ENCODE results near the gene FAM24B.

Gene FAM24B

GRCh38 chr10:122822973-122823690 lies 56.2 kb downstream of the FAM24B start:
- no peak for DNase-seq

DNA sequence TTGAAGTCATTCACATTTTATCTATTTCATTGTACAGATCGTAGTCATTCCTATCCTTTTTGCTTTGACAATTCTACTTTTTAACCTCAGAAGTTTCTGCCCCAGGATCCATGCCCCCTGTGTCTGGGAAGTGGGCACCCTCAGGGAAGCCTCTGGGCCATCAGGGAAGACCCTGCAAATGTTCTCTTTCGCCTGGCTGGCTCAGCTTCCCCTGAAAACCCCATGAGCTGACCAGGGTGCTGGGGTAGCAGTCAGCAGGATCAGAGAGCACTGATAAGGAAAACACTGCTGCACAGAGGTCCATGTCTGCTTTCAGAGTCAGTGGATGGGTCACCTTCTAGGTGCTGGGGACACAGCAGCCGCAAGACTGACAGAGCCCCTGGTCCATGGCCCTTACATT lies 57.6 kb downstream of the FAM24B start:
- no peak for DNase-seq

- DNase-seq, result no peak
These were observed 63.9 kb downstream of the FAM24B start for GRCh38 chr10:122815458-122815857.

- no peak for DNase-seq
These were observed 64.9 kb downstream of the FAM24B start for GRCh38 chr10:122814493-122814892.

DNA sequence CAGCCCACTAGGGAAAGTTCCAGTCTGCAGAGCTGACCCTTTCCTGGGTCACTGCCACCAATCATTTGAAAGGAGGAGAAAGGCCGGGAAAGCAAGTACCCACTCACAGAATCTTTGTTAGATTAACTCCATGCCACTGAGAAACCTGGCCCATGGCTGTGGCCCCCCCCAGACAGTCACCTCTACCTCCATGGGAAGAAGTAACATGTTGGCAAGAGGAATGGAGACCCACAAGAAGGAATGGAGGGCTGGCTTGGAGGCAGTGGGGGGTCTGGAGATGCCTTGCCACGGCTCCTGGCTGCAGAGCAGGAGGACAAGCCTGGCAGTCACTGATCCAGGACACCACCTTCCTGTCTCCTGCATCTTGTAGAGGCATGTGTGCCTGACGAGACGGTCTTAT lies 66.6 kb downstream of the FAM24B start:
- DNase-seq, result no peak

- no peak for DNase-seq
These were observed 77.1 kb downstream of the FAM24B start for GRCh38 chr10:122802282-122802681.

Measured in stimulated activated CD4-positive, alpha-beta T cell treated with anti-CD3 and anti-CD28 coated beads, Interleukin-2, amount 100 ng/mL, for 48 hours (primary cell).